Measurements from ENCODE around the gene PGAM5. TPM values are rescaled to one million over a fixed set of nuclear protein-coding genes. Genes with fewer than 3 reads are reported as not detected.

Gene PGAM5
- total and polyA plus RNA-seq, 2 of the 13 experiments (the other 11 are each of a cell fraction or from before 2014, with no cell fraction given) = 18.0 to 77.9 TPM

- TF ChIP-seq MAFK (conservative IDR thresholded peaks at IDR 0.05 in 1 of 2, IDR thresholded peaks at IDR 0.05 in 1 of 2; ENCODE audit: low read length in 2 of 2) = no peak
- TF ChIP-seq ZNF251 (CRISPR knock-in tag; IDR thresholded peaks at IDR 0.05) = no peak
- TF ChIP-seq KLF9 (CRISPR knock-in tag; IDR thresholded peaks at IDR 0.05; ENCODE audit: low read depth) = no peak
- TF ChIP-seq ZNF335 (CRISPR knock-in tag; IDR thresholded peaks at IDR 0.05) = peak; percentile 98
- no peak for TF ChIP-seq CC2D1A (CRISPR knock-in tag; IDR thresholded peaks at IDR 0.05)
- 0 out of 2 replicates have a peak, but pooled peaks have one; percentile 51 for TF ChIP-seq ZNF224 (CRISPR knock-in tag; IDR thresholded peaks at IDR 0.05)
- TF ChIP-seq HNRNPK (IDR thresholded peaks at IDR 0.05; ENCODE audit: low read depth, low read length, poor library complexity, severe bottlenecking) = no peak
- TF ChIP-seq ARID2 (CRISPR knock-in tag; IDR thresholded peaks at IDR 0.05; ENCODE audit: borderline replicate concordance) = no peak
- peak; percentile 41; the same call in 1 of the 2 replicates for TF ChIP-seq ZNF232 (CRISPR knock-in tag; IDR thresholded peaks at IDR 0.05; ENCODE audit: borderline replicate concordance)
- no peak for TF ChIP-seq MTERF4 (CRISPR knock-in tag; IDR thresholded peaks at IDR 0.05)
- TF ChIP-seq FOSL2 (CRISPR knock-in tag; IDR thresholded peaks at IDR 0.05) = no peak; the same call in 1 of the 2 replicates
- no peak for TF ChIP-seq ZNF75D (CRISPR knock-in tag; IDR thresholded peaks at IDR 0.05; ENCODE audit: borderline replicate concordance)
- peak; percentile 33; the same call in 1 of the 2 replicates for TF ChIP-seq PAXIP1 (CRISPR knock-in tag; conservative IDR thresholded peaks at IDR 0.05)
- no peak; the same call in 1 of the 2 replicates for TF ChIP-seq TGIF2 (CRISPR knock-in tag; IDR thresholded peaks at IDR 0.05)
- TF ChIP-seq SMC3 (IDR thresholded peaks at IDR 0.05; ENCODE audit: low read length) = no peak
- TF ChIP-seq NKX3-1 (CRISPR knock-in tag; IDR thresholded peaks at IDR 0.05) = peak; percentile 66; the same call in 1 of the 2 replicates
- TF ChIP-seq, protein P1, sequence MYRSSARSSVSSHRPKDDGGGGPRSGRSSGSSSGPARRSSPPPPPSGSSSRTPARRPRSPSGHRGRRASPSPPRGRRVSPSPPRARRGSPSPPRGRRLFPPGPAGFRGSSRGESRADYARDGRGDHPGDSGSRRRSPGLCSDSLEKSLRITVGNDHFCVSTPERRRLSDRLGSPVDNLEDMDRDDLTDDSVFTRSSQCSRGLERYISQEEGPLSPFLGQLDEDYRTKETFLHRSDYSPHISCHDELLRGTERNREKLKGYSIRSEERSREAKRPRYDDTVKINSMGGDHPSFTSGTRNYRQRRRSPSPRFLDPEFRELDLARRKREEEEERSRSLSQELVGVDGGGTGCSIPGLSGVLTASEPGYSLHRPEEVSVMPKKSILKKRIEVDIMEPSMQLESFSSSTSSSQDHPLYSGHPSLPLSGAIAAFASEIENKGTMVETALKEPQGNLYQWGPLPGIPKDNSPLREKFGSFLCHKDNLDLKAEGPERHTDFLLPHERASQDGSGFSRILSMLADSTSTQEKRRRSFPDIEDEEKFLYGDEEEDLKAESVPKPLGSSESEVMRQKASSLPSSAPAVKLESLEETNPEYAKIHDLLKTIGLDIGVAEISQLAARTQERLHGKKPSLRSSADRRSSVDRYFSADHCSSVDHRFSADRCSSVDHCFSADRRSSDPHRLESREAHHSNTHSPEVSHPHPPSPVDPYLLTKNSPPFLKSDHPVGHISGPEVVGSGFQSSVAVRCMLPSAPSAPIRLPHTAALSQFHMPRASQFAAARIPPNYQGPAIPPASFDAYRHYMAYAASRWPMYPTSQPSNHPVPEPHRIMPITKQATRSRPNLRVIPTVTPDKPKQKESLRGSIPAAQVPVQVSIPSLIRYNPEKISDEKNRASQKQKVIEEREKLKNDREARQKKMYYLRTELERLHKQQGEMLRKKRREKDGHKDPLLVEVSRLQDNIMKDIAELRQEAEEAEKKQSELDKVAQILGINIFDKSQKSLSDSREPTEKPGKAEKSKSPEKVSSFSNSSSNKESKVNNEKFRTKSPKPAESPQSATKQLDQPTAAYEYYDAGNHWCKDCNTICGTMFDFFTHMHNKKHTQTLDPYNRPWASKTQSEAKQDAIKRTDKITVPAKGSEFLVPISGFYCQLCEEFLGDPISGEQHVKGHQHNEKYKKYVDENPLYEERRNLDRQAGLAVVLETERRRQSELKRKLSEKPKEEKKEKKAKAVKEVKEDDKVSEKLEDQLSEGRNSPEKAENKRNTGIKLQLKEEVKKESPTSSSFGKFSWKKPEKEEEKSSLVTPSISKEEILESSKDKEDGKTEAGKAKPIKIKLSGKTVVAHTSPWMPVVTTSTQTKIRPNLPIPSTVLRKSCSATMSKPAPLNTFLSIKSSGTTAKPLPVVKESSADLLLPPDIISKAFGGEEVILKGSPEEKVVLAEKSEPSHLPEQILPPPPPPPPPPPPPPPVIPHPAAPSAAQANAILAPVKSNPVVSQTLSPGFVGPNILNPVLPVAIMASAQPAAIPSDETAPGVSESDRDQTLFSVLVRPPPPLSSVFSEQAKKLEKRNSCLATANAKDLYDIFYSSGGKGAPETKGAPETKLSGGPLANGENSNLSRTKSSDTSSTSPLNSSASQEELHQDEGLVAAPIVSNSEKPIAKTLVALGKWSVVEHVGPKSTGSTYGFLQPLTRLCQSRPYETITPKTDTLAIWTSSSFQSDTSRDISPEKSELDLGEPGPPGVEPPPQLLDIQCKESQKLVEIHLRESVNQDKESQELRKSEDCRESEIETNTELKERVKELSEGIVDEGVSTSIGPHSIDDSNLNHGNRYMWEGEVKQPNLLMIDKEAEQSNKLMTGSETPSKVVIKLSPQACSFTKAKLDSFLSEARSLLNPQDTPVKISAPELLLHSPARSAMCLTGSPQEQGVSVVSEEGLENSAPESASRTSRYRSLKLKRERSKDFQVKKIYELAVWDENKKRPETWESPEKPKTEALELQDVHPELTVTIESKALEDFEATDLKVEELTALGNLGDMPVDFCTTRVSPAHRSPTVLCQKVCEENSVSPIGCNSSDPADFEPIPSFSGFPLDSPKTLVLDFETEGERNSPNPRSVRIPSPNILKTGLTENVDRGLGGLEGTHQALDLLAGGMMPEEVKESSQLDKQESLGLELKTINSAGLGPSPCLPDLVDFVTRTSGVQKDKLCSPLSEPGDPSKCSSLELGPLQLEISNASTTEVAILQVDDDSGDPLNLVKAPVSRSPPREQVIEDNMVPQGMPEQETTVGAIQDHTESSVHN (CRISPR knock-in tag; IDR thresholded peaks at IDR 0.05) = no peak
- no peak for TF ChIP-seq POGZ (CRISPR knock-in tag; IDR thresholded peaks at IDR 0.05)
Measured at GRCh38 chr12:132761921-132762583, 51.4 kb downstream of the PGAM5 start (continued).
